AG09319 (cell line): ENCODE measurements around the gene ATXN1.

Experiments
- DNase-seq: peaks from one replicate; pipeline ENCODE4 v3.0.0-alpha.2; 2010; ENCODE audit warnings: low read depth; ENCODE audit errors: extremely low read depth
- TF ChIP-seq, protein P1 (sequence below): IDR thresholded peaks from 2 replicates; pipeline ENCODE4 v1.5.1; 2011; ENCODE audit warnings: low read depth, mild to moderate bottlenecking, inconsistent platforms, low read length, moderate library complexity

The ATXN1 gene

GRCh38 chr6:16700916-16701234 lies 60.4 kb downstream of the ATXN1 start:
- TF ChIP-seq, protein P1, sequence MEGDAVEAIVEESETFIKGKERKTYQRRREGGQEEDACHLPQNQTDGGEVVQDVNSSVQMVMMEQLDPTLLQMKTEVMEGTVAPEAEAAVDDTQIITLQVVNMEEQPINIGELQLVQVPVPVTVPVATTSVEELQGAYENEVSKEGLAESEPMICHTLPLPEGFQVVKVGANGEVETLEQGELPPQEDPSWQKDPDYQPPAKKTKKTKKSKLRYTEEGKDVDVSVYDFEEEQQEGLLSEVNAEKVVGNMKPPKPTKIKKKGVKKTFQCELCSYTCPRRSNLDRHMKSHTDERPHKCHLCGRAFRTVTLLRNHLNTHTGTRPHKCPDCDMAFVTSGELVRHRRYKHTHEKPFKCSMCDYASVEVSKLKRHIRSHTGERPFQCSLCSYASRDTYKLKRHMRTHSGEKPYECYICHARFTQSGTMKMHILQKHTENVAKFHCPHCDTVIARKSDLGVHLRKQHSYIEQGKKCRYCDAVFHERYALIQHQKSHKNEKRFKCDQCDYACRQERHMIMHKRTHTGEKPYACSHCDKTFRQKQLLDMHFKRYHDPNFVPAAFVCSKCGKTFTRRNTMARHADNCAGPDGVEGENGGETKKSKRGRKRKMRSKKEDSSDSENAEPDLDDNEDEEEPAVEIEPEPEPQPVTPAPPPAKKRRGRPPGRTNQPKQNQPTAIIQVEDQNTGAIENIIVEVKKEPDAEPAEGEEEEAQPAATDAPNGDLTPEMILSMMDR = no peak
- no peak for DNase-seq

GRCh38 chr6:16700202-16700915 lies 60.9 kb downstream of the ATXN1 start:
- TF ChIP-seq, protein P1 = no peak
- no peak for DNase-seq

DNA sequence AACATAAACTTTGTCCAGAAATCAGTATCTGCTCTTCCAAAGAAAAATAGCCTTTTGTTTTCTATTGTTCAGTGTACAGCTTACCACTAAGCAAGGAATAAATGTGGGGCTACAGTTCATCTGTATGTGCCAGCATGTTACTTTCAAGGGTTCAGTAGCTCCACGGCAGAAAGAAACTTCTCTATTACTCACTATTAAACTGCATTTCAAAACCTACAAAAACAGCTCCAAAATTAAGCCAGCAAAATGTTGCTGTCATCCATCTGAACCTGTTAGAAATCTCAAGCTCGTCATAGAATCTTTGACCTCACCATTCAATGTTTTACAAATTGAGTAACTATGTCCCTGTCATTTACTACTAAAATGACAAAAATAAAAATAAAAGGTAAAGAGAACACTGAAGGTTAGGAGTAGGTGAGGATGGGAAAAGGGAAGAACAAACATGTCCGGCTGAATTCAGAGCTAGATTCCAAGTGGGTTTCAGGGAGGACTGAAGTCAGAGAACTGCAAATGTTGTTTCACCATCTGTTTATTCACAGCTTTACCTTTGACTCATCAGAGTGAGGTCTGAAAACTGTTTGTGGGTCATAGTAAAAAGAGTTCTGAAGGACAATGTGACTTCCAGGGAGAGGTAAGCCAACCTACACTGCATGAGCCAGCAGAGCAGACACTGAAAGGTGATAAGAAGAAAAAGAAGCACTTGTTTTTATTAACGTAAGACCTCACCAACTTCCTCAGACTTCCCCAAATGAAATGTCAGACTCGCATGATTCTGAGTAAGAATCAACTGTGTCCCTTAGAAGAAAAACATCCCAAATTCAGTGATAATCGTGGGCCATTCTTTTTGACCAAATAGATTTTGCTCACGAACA lies 62.0 kb downstream of the ATXN1 start:
- no peak for DNase-seq
- TF ChIP-seq, protein P1 = no peak

DNA sequence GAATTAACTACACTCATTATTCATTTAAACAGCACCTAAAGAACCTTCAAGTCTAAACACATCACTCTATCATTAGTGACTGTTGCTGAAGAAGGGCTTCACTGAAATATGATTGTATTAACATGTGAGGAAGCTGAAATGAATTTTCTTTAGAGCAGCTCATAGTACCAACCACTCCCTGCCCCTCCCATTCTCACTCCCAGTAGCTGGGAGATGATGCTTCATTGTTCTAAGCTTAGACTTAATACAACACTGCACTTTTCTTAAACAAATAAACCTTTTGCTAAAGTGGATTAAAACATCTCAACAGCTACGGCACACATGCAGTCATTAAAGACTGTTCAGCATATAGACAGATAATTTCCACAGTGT lies 63.1 kb downstream of the ATXN1 start:
- TF ChIP-seq, protein P1 = no peak
- no peak for DNase-seq

- TF ChIP-seq, protein P1 = no peak
- no peak for DNase-seq
These were observed 63.7 kb downstream of the ATXN1 start for GRCh38 chr6:16697437-16698161.

DNA sequence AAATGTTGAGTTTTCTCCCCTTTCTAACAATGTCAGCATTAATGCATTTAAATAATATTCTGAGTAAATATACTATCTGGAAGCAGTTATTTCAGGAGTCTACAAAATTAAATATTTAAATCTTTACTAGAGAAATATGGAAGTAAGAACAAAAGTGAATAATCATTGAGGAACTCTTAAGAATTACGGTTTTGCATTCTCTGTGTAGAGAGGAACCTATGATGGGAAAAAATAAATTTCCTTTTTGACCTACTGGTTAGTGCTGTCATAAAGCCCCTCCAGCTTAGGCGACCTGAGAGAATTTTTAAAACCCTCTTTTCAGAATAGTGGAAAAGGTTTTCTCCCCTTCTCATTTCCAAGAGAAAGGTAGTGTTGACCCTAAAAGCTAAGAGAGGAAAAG lies 64.8 kb downstream of the ATXN1 start:
- TF ChIP-seq, protein P1 = no peak

More for the DNA sequence above, 64.8 kb downstream of the ATXN1 start:
- DNase-seq = no peak
